GM12865 (cell line): ENCODE measurements around the gene CEP128.

Source experiments
- DNase-seq: peaks from one replicate; pipeline ENCODE4 v3.0.0; 2010; ENCODE audit warnings: low read depth
- H3K4me3 ChIP-seq: 2 replicates; pipeline ENCODE4 v1.5.1; 2011; ENCODE audit warnings: mild to moderate bottlenecking, low read depth, low read length, control low read depth
- TF ChIP-seq, protein P1 (sequence below): IDR thresholded peaks from 2 replicates; pipeline ENCODE4 v1.5.1; 2011; ENCODE audit warnings: low read length, control low read depth, low read depth, inconsistent platforms; ENCODE audit not compliant: insufficient read depth; ENCODE audit errors: missing control alignments

CEP128 gene

DNA sequence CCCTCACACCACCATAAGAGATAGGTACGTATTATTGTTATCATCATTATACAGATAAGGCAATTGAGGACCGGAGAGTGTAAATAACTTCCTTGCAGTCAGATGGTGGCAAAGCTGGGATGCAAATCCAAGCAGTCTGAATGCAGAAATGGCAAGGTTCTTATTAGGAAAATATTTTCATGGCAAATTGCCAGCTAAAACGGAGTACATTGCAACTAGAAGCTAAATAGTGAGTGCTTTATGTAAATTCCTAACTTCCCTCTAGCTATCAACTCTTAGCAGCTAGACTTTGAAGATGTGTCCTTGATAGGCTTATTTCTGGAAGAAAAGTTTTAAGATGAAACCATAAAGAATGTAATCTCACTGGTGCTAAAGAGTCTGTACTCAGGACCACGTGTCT is 406.4 kb downstream of the CEP128 start:
- TF ChIP-seq, protein P1, sequence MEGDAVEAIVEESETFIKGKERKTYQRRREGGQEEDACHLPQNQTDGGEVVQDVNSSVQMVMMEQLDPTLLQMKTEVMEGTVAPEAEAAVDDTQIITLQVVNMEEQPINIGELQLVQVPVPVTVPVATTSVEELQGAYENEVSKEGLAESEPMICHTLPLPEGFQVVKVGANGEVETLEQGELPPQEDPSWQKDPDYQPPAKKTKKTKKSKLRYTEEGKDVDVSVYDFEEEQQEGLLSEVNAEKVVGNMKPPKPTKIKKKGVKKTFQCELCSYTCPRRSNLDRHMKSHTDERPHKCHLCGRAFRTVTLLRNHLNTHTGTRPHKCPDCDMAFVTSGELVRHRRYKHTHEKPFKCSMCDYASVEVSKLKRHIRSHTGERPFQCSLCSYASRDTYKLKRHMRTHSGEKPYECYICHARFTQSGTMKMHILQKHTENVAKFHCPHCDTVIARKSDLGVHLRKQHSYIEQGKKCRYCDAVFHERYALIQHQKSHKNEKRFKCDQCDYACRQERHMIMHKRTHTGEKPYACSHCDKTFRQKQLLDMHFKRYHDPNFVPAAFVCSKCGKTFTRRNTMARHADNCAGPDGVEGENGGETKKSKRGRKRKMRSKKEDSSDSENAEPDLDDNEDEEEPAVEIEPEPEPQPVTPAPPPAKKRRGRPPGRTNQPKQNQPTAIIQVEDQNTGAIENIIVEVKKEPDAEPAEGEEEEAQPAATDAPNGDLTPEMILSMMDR: no peak
- H3K4me3 ChIP-seq: no peak overlapping the region
- DNase-seq: no peak

DNA sequence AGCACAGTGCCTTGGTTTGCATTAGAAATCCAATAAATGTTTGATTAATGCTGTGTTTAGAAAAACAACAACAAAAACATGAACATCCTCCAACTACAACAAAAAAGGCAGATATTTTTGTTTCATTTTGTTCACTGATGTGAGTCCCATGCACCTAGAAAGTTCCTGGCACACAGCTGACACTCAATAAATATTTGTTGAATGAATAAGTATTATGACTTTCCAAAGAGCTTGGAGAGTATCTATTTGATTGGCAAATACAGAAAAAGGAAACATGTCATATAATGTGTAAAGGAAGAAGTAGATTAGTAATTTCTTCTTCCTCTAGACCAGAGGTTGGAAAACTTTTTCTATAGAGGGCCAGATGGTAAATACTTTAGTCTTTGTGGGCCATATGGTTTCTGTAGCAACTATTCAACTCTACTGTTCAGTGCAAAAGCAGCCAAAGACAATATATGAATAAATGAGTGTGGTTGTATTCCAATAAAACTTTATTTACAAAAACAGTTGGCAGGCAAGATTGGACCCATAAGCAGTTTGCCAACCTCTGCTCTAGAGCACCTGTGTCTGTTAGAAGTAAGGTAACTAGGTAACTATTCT is 417.9 kb downstream of the CEP128 start:
- TF ChIP-seq, protein P1: no peak
- H3K4me3 ChIP-seq: no peak overlapping the region
- DNase-seq: no peak

DNA sequence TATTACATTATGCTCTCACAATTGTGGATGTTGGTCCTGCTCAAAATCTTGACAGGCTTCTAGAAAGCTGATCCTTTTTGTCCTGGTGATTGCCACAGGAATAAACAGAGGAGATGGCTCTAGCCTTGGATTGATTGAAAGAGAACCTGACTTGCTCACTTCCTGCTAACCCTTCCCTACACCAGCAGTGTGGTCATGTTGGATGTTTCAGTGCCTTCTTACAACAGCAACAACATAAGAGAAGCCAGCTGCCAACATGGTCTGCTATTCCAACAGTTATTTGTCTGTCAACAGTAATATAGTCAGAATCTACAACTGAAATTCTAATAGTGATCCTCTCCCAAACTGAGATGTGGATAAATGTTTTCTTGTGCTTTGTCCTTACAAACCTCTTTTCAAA is 418.6 kb downstream of the CEP128 start:
- TF ChIP-seq, protein P1: no peak
- no peak for DNase-seq
- H3K4me3 ChIP-seq: no peak overlapping the region

DNA sequence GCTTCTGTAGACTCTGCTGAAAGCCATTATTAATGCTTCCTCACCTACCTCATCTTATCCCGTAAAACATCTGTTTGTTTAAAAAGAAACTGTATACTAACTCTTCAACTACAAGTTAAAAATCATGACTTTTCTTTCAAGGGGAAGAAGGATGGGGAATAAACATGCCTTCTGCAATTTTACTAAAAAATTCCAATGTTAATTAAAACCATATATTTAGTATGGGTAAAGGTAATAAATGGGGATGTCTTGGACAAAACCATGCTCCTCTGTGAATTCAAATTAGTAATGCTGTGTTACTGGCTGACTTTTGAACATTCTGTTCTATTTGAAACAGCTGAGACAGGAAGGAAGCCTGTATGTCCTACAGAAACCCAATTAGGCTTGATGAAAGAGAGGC is 419.1 kb downstream of the CEP128 start:
- TF ChIP-seq, protein P1: no peak
- DNase-seq: no peak
- H3K4me3 ChIP-seq: no peak overlapping the region

DNA sequence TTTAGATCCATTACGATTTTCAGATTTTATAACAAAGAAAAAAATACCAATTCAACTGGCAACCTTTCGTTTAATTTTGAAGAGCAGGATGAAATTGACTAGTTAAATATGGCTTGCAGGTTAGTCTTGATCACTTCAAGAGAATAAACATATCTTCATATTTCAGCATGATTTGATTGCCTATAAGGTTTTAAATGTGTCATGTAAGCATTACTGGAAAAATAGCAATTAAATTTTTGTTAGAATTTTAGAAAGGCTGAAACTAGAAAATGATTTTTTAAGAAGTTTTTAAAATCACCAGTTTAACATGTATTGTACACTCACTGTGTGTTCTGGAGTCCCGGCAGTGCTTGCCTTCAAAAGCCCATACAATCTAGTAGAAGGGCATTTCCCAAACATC is 420.1 kb downstream of the CEP128 start:
- H3K4me3 ChIP-seq: no peak overlapping the region
- no peak for DNase-seq
- TF ChIP-seq, protein P1: no peak

DNA sequence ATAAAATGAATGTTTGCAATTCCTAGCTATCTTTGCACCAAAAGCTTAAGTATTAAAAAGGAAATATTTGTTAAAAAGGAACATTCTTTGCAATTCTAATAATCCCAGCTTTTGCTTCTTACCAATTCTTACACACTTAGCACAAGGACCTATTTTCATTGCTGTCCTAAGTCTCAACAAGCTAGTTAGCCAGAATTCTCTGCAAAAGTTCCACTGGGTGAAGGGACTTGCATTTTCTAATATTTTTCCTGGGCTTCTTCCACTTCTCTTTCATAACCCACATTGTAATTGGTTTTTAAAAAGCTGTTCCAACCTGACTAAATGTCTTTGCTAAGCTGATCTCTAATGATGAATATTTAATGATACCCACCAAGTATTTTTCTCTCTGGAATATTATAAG is 422.5 kb downstream of the CEP128 start:
- H3K4me3 ChIP-seq: no peak overlapping the region
- no peak for DNase-seq
- TF ChIP-seq, protein P1: no peak

DNA sequence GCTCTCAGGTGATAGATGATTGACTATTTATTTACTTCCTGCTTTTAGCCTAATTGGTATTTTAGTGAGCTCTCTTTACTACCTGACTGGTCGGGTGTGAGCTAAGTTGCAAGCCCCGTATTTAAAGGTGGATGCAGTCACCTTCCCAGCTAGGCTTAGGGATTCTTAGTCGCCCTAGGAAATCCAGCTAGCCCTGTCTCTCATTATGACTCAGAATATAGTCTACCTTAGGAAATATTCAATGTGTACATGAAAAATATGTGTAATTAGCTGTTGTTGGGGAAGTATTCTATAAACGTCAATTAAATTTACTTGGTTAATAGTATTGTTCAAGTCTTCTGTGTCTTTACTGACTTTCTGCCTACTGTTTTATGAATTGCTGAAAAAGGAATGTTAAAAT is 423.4 kb downstream of the CEP128 start:
- DNase-seq: no peak
- no peak overlapping the region for H3K4me3 ChIP-seq
- TF ChIP-seq, protein P1: no peak
